GM18867 (cell line): ENCODE data around the gene ABHD12B.
"Not testable (repeated sequence)": the region's sequence is repeated elsewhere in the genome, so short reads cannot be mapped to it uniquely, and the experiment has no call there.

Experiments used
- ATAC-seq: cut with Tn5 transposase; IDR thresholded peaks from one replicate; pipeline ENCODE4 v1.9.1; 2021; ENCODE audit warnings: mild to moderate bottlenecking, moderate library complexity; ENCODE audit not compliant: unreplicated experiment

The ABHD12B gene

DNA sequence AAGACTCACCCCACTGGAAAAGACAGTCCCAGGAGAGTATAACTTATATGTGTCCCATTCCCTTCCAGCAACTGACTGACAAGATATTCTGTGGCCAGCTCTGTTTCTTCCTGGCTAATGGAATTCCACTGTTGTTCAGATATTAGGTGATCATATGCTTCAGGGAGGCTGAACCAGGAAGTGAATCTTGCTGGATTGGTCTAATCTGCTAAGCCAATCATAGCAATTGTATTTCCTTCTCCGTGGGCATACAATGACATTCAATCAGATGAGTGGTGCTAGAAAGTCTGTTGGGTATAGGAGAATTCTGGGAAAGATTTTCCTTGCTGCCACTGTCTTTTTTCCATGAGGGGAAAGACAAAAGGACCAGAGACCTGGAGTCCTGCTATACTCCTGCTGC lies 60.3 kb downstream of the ABHD12B start:
- ATAC-seq: no peak

- no peak for ATAC-seq
Observed at GRCh38 chr14:50932592-50933495, 61.0 kb downstream of the ABHD12B start.

- ATAC-seq: no peak
Observed at GRCh38 chr14:50935126-50936015, 63.5 kb downstream of the ABHD12B start.

DNA sequence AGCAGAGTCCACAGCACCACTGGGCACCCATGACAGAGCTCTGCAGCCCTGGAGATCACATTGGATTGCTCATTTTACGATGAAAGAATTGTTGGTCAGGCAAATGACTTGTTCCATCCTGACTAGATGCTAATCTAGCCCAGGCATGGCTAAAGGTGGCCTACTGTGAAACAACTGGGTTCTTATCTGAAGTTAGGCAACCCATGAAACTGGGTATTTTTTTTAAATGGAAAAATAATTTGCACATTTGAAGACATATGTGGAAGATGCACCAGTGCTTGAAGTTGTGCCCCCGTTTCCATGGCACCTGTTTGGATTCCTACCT lies 64.1 kb downstream of the ABHD12B start:
- ATAC-seq: no peak

GRCh38 chr14:50936882-50937281 lies 65.0 kb downstream of the ABHD12B start:
- ATAC-seq: no peak

GRCh38 chr14:50937325-50937724 lies 65.5 kb downstream of the ABHD12B start:
- no peak for ATAC-seq

DNA sequence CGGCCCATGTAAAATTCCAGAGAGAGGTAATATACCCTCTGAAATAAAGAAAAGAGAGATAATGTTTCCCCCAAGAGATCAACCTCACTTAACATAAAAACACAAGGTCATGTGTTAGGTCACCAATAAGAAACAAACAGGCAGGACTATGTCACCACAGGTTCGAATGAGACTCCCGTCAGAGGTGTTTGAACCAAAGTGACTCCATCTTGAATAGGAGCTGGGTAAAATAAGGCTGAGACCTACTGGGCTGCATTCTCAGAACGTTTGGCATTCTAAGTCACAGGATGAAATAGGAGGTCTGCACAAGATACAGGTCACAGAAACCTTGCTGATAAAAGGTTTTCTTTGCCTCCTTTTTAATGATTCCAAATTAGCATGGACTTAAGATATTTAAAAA lies 65.9 kb downstream of the ABHD12B start:
- no peak for ATAC-seq

DNA sequence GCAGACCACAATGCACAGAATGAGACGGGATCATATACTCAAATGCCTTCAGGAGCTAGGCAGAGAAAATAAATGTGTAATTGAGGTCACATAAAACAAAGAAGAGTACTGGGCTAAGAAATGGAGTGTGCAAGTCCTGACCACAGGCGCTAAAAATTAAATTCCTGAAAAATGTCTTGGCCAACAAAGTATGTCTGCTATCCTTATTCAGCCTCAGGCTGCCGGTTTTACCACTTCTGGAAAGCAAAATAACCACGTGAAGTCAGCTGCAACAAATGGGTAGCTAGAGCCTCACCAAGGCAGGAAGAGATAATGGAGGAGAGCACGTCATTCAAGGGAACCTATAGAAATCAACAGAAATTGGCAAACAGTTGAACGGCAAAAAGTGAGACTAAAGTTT lies 69.3 kb downstream of the ABHD12B start:
- no peak for ATAC-seq

DNA sequence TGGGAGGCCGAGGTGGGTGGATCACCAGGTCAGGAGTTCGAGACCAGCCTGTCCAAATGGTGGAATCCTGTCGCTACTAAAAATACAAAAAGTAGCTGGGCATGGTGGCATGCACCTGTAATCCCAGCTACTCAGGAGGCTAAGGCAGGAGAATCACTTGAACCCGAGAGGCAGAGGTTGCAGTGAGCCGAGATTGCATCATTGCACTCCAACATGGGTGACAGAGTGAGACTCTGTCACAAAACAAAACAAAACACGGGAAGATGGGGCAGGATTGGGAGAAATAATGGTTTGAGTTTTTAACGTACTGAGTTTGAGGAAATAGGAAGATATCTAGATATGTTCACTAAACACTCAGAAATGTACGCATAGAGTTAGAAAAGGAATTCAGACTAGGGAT lies 69.8 kb downstream of the ABHD12B start:
- ATAC-seq: not testable (repeated sequence)

DNA sequence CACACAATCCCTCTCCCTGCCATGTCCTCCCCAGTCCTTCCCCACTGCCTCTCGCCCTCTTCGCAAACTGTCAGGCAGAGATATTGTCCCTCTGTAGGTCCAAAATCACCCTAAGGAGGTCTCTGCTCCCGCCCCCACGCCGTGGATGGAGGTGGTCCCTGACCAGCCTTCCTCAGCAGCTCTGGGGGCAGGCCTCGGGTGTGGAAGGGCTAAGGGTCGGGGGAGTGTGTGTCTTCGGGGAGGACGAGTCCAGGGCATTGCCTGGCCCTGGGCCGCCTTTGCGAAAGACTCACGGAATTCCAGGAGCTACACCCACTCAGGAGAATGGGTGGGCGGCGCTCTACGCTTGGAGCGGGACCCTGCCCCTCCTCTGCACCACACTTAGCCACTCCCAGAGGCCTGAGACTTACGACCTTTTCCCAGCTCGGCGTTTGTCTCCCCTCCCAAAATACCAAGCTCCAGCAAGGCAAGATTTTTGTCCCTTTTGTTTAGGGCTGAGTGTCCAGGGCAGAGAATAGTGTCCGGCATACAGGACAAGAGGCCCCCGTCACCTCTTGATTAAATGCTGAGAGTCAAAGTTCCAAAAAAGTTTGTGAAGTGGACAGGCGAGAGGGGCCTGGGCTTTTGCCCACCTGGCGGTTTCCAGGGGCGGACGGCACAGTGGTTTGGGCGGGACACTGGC lies 71.5 kb downstream of the ABHD12B start:
- no peak for ATAC-seq

DNA sequence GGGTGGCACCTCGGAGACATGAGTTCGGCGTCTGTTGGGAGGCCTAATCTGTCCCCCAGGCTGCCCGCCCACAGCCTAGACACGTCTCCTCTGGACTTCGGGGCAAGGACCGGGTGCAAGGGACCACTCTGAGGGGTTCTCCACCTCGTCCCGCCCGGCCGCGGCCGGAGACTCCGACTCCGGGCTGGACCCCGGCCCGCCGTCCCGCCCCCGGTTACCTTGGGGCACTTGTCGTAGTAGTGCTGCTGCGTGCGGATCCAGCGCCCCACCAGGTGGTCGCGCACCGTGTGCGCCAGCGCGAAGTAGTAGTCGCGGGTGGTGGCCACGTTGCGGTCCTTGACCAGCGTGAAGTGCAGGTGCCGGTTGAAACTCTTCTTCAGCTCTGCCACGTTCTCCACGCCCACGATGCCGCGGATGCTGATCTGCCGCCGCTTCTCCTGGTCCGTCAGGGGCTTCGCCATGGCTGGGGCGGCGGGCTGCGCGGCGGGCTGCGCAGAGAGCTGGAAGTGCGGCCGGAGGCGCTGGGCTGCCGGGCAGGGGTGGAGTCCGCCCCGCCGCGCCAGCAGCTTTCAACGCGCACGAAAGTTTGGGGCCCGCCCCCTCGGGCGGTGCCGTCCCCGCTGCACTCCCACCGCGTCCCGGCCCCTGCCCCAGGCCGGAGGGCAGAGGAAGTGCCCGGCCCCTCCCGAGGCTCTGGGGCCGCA lies 72.2 kb downstream of the ABHD12B start, which contains the start of gene PYGL:
Gene PYGL (minus strand): TSS at position 541 of the 704 bp plus-strand sequence. CDS start 80 bp downstream, at position 461.
- peak; percentile 86 for ATAC-seq

GRCh38 chr14:50944647-50945413 lies 73.0 kb downstream of the ABHD12B start:
- peak; percentile 18 for ATAC-seq

DNA sequence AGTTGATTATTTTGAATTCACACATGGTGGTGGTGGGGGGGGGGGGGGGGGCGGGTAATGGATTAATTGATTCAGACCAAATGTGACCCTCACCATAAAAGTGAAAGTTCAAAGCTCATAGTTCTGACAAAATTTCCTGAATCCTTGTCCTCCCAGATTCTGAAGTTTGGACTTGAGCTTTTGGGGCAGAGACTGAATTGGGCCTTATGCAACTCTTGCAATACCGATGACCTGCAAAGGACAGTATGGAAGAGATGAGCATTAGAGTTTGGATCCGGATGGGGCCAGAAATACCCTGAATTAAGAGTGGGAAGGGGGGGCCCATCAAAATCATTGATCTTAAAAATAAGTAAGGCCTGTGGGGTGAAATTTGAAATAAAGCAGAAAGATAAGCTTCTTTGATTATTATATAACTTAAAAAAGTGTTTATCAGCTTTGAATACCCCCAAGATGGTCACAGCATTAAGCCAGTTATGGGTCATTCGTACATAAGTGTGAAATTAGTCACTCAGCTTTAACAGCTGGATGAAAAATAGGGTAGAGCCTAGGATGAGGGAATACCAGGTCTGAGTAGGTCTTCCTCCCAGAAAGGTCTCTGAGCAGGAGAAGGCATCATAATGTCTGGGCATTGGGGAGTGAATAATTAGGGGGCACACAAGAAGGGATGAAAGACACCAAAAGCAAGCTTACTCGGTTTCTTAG lies 74.5 kb downstream of the ABHD12B start:
- ATAC-seq: no peak

DNA sequence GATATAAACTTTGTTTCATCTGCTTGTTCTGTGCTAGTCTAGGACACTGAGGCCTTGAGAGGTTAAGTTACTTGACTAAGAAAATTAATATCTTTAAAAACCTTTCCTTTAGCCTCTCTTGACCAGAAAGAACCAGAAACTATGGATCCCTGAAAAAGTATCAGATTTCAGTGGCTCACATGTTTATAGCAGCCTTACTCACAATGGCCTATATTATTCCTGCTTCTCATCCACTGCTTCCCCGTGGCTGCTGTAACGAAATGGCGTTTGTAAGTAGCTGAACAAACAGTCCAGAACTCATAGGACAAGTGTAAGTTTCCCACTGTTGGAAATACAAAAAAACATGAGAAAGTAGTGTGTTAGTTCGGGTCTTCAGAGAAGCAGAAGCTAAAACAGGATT lies 75.6 kb downstream of the ABHD12B start:
- no peak for ATAC-seq

DNA sequence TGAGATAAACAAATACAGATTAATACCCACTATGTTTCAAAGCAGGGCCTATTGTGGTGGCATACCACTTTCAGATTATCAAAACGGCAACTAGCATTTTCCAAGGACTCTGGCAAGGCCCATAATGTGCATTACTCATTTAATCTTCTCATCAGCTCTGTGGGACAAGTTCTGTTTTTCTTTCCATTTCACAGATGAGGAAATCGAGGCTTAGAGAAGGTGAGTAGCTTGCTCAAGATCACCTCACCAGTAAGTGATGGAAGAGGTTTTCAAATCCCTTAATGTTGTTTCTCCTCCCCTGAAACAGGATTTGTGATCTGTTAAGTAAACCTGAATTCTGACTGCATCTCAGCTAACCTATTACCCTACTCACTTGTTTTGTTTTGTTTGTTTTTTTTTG lies 76.4 kb downstream of the ABHD12B start:
- no peak for ATAC-seq

- ATAC-seq: no peak
Observed at GRCh38 chr14:50951032-50951431, 79.2 kb downstream of the ABHD12B start.

- no peak for ATAC-seq
Observed at GRCh38 chr14:50953502-50953901, 81.6 kb downstream of the ABHD12B start.
